Effector memory CD8-positive, alpha-beta T cell (primary cell): ENCODE results near the gene RAPGEF1.
"Not testable (repeated sequence)": the region's sequence is repeated elsewhere in the genome, so short reads cannot be mapped to it uniquely, and the experiment has no call there.

Experiments
- ATAC-seq: fragments of 150-1000 bp; cut with Tn5 transposase; replicated peaks from 2 replicates; pipeline ENCODE4 v1.10.0; 2021; ENCODE audit warnings: mild to moderate bottlenecking, moderate library complexity
- DNase-seq, 3 experiments: peaks; one replicate each; pipeline ENCODE4 v3.0.0; 2021
- H3K27ac Mint-ChIP-seq, 2 donors: one replicate each; pipeline ENCODE4 v1.8.0; 2022; ENCODE audit warnings: mild to moderate bottlenecking in 2 of 2, mixed read lengths in 2 of 2, moderate library complexity in 2 of 2
- H3K27me3 Mint-ChIP-seq, 2 donors: one replicate each; pipeline ENCODE4 v1.8.0; 2022; ENCODE audit warnings: mixed read lengths in 2 of 2
- H3K36me3 Mint-ChIP-seq: one replicate; pipeline ENCODE4 v1.8.0; 2022; ENCODE audit warnings: mild to moderate bottlenecking, moderate library complexity, mixed read lengths; ENCODE audit not compliant: insufficient read depth
- H3K4me1 Mint-ChIP-seq, 2 donors: one replicate each; pipeline ENCODE4 v1.8.0; 2022; ENCODE audit warnings: low read depth in 2 of 2, mixed read lengths in 2 of 2
- H3K4me3 Mint-ChIP-seq, 2 donors: one replicate each; pipeline ENCODE4 v1.8.0; 2022; ENCODE audit warnings: mild to moderate bottlenecking in 2 of 2, mixed read lengths in 2 of 2, moderate library complexity in 2 of 2
- H3K9me3 Mint-ChIP-seq, 2 donors: one replicate each; pipeline ENCODE4 v1.8.0; 2022; ENCODE audit warnings: mixed read lengths in 2 of 2

Gene RAPGEF1

GRCh38 chr9:131658377-131659129, 81.3 kb downstream of the RAPGEF1 start:
- Mint-ChIP-seq H3K9me3 (no peaks in the 10 kb centered on the region), H3K4me3 (peak overlapping the region; percentile 29 to 65), H3K27me3 (no peaks in the 10 kb centered on the region), H3K36me3 (peaks cover 16% of the 10 kb centered on the region), H3K27ac (peak overlapping the region; percentile 94), H3K4me1 (peaks cover 72 to 73% of the 10 kb centered on the region in 2 donors)
- DNase-seq: no peak
- ATAC-seq: no peak

- H3K27ac Mint-ChIP-seq: peak overlapping the region; percentile 94
- H3K9me3 Mint-ChIP-seq: no peaks in the 10 kb centered on the region
- peaks cover 13% of the 10 kb centered on the region for H3K36me3 Mint-ChIP-seq
- no peaks in the 10 kb centered on the region for H3K27me3 Mint-ChIP-seq
- ATAC-seq: no peak
- no peak for DNase-seq
- H3K4me3 Mint-ChIP-seq: peak overlapping the region; percentile 15 to 65
- H3K4me1 Mint-ChIP-seq: peaks cover 68 to 71% of the 10 kb centered on the region in 2 donors
Observed at GRCh38 chr9:131657940-131658339, 81.9 kb downstream of the RAPGEF1 start.

- H3K9me3 Mint-ChIP-seq: no peaks in the 10 kb centered on the region
- ATAC-seq: peak; percentile 13
Observed at GRCh38 chr9:131657456-131657855, 82.4 kb downstream of the RAPGEF1 start.

GRCh38 chr9:131657037-131657377, 82.9 kb downstream of the RAPGEF1 start:
- peaks cover 9% of the 10 kb centered on the region for H3K36me3 Mint-ChIP-seq
- ATAC-seq: peak; percentile 65

More at GRCh38 chr9:131657456-131657855, 82.4 kb downstream of the RAPGEF1 start:
- Mint-ChIP-seq H3K4me1 (peaks cover 64 to 69% of the 10 kb centered on the region in 2 donors), H3K4me3 (peak overlapping the region; percentile 15 to 65), H3K27me3 (no peaks in the 10 kb centered on the region), H3K36me3 (peaks cover 10% of the 10 kb centered on the region), H3K27ac (peak overlapping the region; percentile 94)
- peak in 1 of 3 experiments; percentile 29 for DNase-seq

GRCh38 chr9:131656356-131657036, 83.4 kb downstream of the RAPGEF1 start:
- Mint-ChIP-seq H3K9me3 (no peaks in the 10 kb centered on the region), H3K4me1 (peaks cover 59 to 63% of the 10 kb centered on the region in 2 donors), H3K27me3 (no peaks in the 10 kb centered on the region), H3K36me3 (peaks cover 7% of the 10 kb centered on the region), H3K4me3 (peak overlapping the region; percentile 16 to 65), H3K27ac (peak overlapping the region; percentile 94)
- DNase-seq (peak; percentile 71 to 78 (median 75)), ATAC-seq (peak; percentile 88)

More at GRCh38 chr9:131657037-131657377, 82.9 kb downstream of the RAPGEF1 start:
- peak overlapping the region; percentile 16 to 65 for H3K4me3 Mint-ChIP-seq
- peak; percentile 22 to 45 (median 39) for DNase-seq
- peaks cover 60 to 65% of the 10 kb centered on the region in 2 donors for H3K4me1 Mint-ChIP-seq
- H3K27ac Mint-ChIP-seq: peak overlapping the region; percentile 94
- no peaks in the 10 kb centered on the region for H3K9me3 Mint-ChIP-seq
- H3K27me3 Mint-ChIP-seq: no peaks in the 10 kb centered on the region

- not testable (repeated sequence) for H3K9me3 Mint-ChIP-seq, ATAC-seq, DNase-seq, H3K27me3 Mint-ChIP-seq
- peak overlapping the region in 1 of 2 donors; percentile 15 for H3K4me3 Mint-ChIP-seq
- peaks cover 56 to 60% of the 10 kb centered on the region in 2 donors for H3K4me1 Mint-ChIP-seq
- H3K36me3 Mint-ChIP-seq: peaks cover 20% of the 10 kb centered on the region
- peak overlapping the region; percentile 94 for H3K27ac Mint-ChIP-seq
Observed at GRCh38 chr9:131654369-131654768, 85.5 kb downstream of the RAPGEF1 start.

GRCh38 chr9:131651599-131651998, 88.3 kb downstream of the RAPGEF1 start:
- Mint-ChIP-seq H3K36me3 (peaks cover 28% of the 10 kb centered on the region), H3K27me3 (no peaks in the 10 kb centered on the region), H3K9me3 (no peaks in the 10 kb centered on the region), H3K4me1 (peaks cover 43 to 47% of the 10 kb centered on the region in 2 donors), H3K4me3 (no peak overlapping the region), H3K27ac (peak overlapping the region in 1 of 2 donors; percentile 57)
- DNase-seq: no peak
- ATAC-seq: no peak

GRCh38 chr9:131651160-131651559, 88.7 kb downstream of the RAPGEF1 start:
- DNase-seq (no peak), ATAC-seq (no peak)
- H3K36me3 Mint-ChIP-seq: peaks cover 29% of the 10 kb centered on the region
- H3K27ac Mint-ChIP-seq: peak overlapping the region in 1 of 2 donors; percentile 57
- no peak overlapping the region for H3K4me3 Mint-ChIP-seq
- no peaks in the 10 kb centered on the region for H3K27me3 Mint-ChIP-seq
- peaks cover 42 to 45% of the 10 kb centered on the region in 2 donors for H3K4me1 Mint-ChIP-seq
- no peaks in the 10 kb centered on the region for H3K9me3 Mint-ChIP-seq

GRCh38 chr9:131650254-131650653, 89.6 kb downstream of the RAPGEF1 start:
- Mint-ChIP-seq H3K27ac (peak overlapping the region; percentile 68 to 75), H3K27me3 (no peaks in the 10 kb centered on the region), H3K36me3 (peaks cover 33% of the 10 kb centered on the region), H3K9me3 (no peaks in the 10 kb centered on the region), H3K4me1 (peaks cover 38 to 45% of the 10 kb centered on the region in 2 donors), H3K4me3 (no peak overlapping the region)
- peak; percentile 21 for ATAC-seq
- no peak for DNase-seq

- DNase-seq (no peak), ATAC-seq (no peak)
- no peak overlapping the region for H3K4me3 Mint-ChIP-seq
- H3K27ac Mint-ChIP-seq: peak overlapping the region in 1 of 2 donors; percentile 68
- H3K27me3 Mint-ChIP-seq: no peaks in the 10 kb centered on the region
- no peaks in the 10 kb centered on the region for H3K9me3 Mint-ChIP-seq
- H3K4me1 Mint-ChIP-seq: peaks cover 37 to 43% of the 10 kb centered on the region in 2 donors
- H3K36me3 Mint-ChIP-seq: peaks cover 35% of the 10 kb centered on the region
Observed at GRCh38 chr9:131649646-131650045, 90.2 kb downstream of the RAPGEF1 start.

GRCh38 chr9:131645078-131645776, 94.6 kb downstream of the RAPGEF1 start:
- H3K9me3 Mint-ChIP-seq: no peaks in the 10 kb centered on the region
- H3K27me3 Mint-ChIP-seq: no peaks in the 10 kb centered on the region
- ATAC-seq (peak; percentile 85), DNase-seq (peak in 1 of 3 experiments; percentile 14)
- H3K4me1 Mint-ChIP-seq: peaks cover 31 to 48% of the 10 kb centered on the region in 2 donors
- H3K36me3 Mint-ChIP-seq: peaks cover 50% of the 10 kb centered on the region
- peak overlapping the region; percentile 78 to 88 for H3K27ac Mint-ChIP-seq
- H3K4me3 Mint-ChIP-seq: peak overlapping the region in 1 of 2 donors; percentile 47

- Mint-ChIP-seq H3K27ac (peak overlapping the region; percentile 88), H3K27me3 (no peaks in the 10 kb centered on the region), H3K36me3 (peaks cover 55% of the 10 kb centered on the region), H3K4me3 (no peak overlapping the region), H3K4me1 (peaks cover 29 to 50% of the 10 kb centered on the region in 2 donors), H3K9me3 (no peaks in the 10 kb centered on the region)
- no peak for ATAC-seq
- no peak for DNase-seq
Observed at GRCh38 chr9:131642496-131643083, 97.3 kb downstream of the RAPGEF1 start.
